ENCODE results near the gene TDRD12. TPM values are rescaled to one million over a fixed set of nuclear protein-coding genes. Genes with fewer than 3 reads are reported as not detected.

TDRD12 gene
- total RNA-seq, 1 experiment from 2014 or later = 0.33 TPM

GRCh38 chr19:32870981-32871451 lies 151.4 kb downstream of the TDRD12 start:
- ChIA-PET POLR2A (ENCODE audit: unreplicated experiment) (no interaction called here), CTCF (interaction anchor here (0.7 kb wide), 1 partner anchor 59 kb away, joined by 3 read pairs; no protein-coding TSS in a partner anchor)
- H3F3A ChIP-seq (ENCODE audit: insufficient read depth, low read depth) = no peaks in the 10 kb centered on the region
- no peak overlapping the region for H3K4me3 ChIP-seq
- DNase-seq = no peak
- no peak overlapping the region for H3K27ac ChIP-seq
- intact Hi-C loops (cut with micrococcal nuclease; ENCODE audit: unreplicated experiment) = no loop called here
- no peak overlapping the region for H2AFZ ChIP-seq
- no TSS peak for BruUV-seq (replicated peaks)
- no peak overlapping the region for H3K4me2 ChIP-seq
- no peaks in the 10 kb centered on the region for H3K79me2 ChIP-seq (ENCODE audit: low read depth)
- H4K20me1 ChIP-seq (ENCODE audit: insufficient read depth) = no peaks in the 10 kb centered on the region
- TF ChIP-seq EZH2 (IDR thresholded peaks at IDR 0.05; ENCODE audit: low read depth) = no peak
- TF ChIP-seq CTCF (conservative IDR thresholded peaks at IDR 0.05) = no peak
- H3K36me3 ChIP-seq (ENCODE audit: low read depth) = no peaks in the 10 kb centered on the region
- no peaks in the 10 kb centered on the region for H3K9me2 ChIP-seq (ENCODE audit: insufficient read depth)
- no peaks in the 10 kb centered on the region for H3K27me3 ChIP-seq (ENCODE audit: insufficient read depth, low read depth)
- no peaks in the 10 kb centered on the region for H3K4me1 ChIP-seq (replicated peaks; ENCODE audit: insufficient read depth)
- no peaks in the 10 kb centered on the region for H3K9me3 ChIP-seq (ENCODE audit: insufficient read depth, low read depth)

GRCh38 chr19:32872391-32872790 lies 152.8 kb downstream of the TDRD12 start:
- no peak for DNase-seq
- no peak overlapping the region for H3K4me3 ChIP-seq
- no peaks in the 10 kb centered on the region for H3K9me2 ChIP-seq (ENCODE audit: insufficient read depth)
- H3F3A ChIP-seq (ENCODE audit: insufficient read depth, low read depth) = no peaks in the 10 kb centered on the region
- no peaks in the 10 kb centered on the region for H4K20me1 ChIP-seq (ENCODE audit: insufficient read depth)
- no peak overlapping the region for H3K27ac ChIP-seq
- no peak for TF ChIP-seq CTCF (conservative IDR thresholded peaks at IDR 0.05)
- no peak for TF ChIP-seq EZH2 (IDR thresholded peaks at IDR 0.05; ENCODE audit: low read depth)
- POLR2A ChIA-PET (ENCODE audit: unreplicated experiment) = no interaction called here
- H3K79me2 ChIP-seq (ENCODE audit: low read depth) = no peaks in the 10 kb centered on the region
- CTCF ChIA-PET = no interaction called here
- H2AFZ ChIP-seq = no peak overlapping the region
- no peaks in the 10 kb centered on the region for H3K9me3 ChIP-seq (ENCODE audit: insufficient read depth, low read depth)
- intact Hi-C loops (cut with micrococcal nuclease; ENCODE audit: unreplicated experiment) = no loop called here
- H3K4me1 ChIP-seq (replicated peaks; ENCODE audit: insufficient read depth) = no peaks in the 10 kb centered on the region
- H3K27me3 ChIP-seq (ENCODE audit: insufficient read depth, low read depth) = no peaks in the 10 kb centered on the region
- no peak overlapping the region for H3K4me2 ChIP-seq
- no TSS peak for BruUV-seq (replicated peaks)
- H3K36me3 ChIP-seq (ENCODE audit: low read depth) = no peaks in the 10 kb centered on the region

GRCh38 chr19:32873247-32873959 lies 153.8 kb downstream of the TDRD12 start:
- TF ChIP-seq CTCF (conservative IDR thresholded peaks at IDR 0.05) (no peak), EZH2 (IDR thresholded peaks at IDR 0.05; ENCODE audit: low read depth) (no peak)
- H3K79me2 ChIP-seq (ENCODE audit: low read depth) = no peaks in the 10 kb centered on the region
- CTCF ChIA-PET = interaction anchor here (0.6 kb wide), 1 partner anchor 866 kb away, joined by 3 read pairs; no protein-coding TSS in a partner anchor
- intact Hi-C loops (cut with micrococcal nuclease; ENCODE audit: unreplicated experiment) = no loop called here
- H2AFZ ChIP-seq = no peak overlapping the region
- H4K20me1 ChIP-seq (ENCODE audit: insufficient read depth) = no peaks in the 10 kb centered on the region
- H3K36me3 ChIP-seq (ENCODE audit: low read depth) = no peaks in the 10 kb centered on the region
- H3K4me2 ChIP-seq = no peak overlapping the region
- H3K9me3 ChIP-seq (ENCODE audit: insufficient read depth, low read depth) = no peaks in the 10 kb centered on the region
- H3F3A ChIP-seq (ENCODE audit: insufficient read depth, low read depth) = no peaks in the 10 kb centered on the region
- POLR2A ChIA-PET (ENCODE audit: unreplicated experiment) = no interaction called here
- BruUV-seq (replicated peaks) = no TSS peak
- H3K27me3 ChIP-seq (ENCODE audit: insufficient read depth, low read depth) = no peaks in the 10 kb centered on the region
- H3K9me2 ChIP-seq (ENCODE audit: insufficient read depth) = no peaks in the 10 kb centered on the region
- H3K4me3 ChIP-seq = no peak overlapping the region
- DNase-seq = no peak
- H3K27ac ChIP-seq = no peak overlapping the region
- no peaks in the 10 kb centered on the region for H3K4me1 ChIP-seq (replicated peaks; ENCODE audit: insufficient read depth)

Data from PC-9 (cell line).